Body of pancreas (tissue), 4 donors: Measurements from ENCODE around the gene PABPN1L.

Experiments used
- CTCF ChIP-seq, 7 experiments: fragments of 450-650 bp in 4 of 7; fragments of 200-600 bp in 3 of 7; sonication (generic) in 3 of 7; IDR thresholded peaks; one replicate each; pipeline ENCODE4 v1.5.1; 2016 to 2019; ENCODE audit warnings: antibody characterized with exemption in 7 of 7
- POLR2A ChIP-seq, 3 donors: fragments of 450-650 bp; IDR thresholded peaks; one replicate each; pipeline ENCODE4 v1.6.1; 2016; ENCODE audit warnings: antibody characterized with exemption in 3 of 3, mild to moderate bottlenecking in 2 of 3

GRCh38 chr16:88878356-88878755, 11.9 kb upstream of the PABPN1L start:
- TF ChIP-seq CTCF (IDR thresholded peaks at IDR 0.05) (no peak), POLR2A (IDR thresholded peaks at IDR 0.05) (no peak)
